ENCODE results near the gene JMJD8. TPM values are rescaled to one million over a fixed set of nuclear protein-coding genes. Genes with fewer than 3 reads are reported as not detected.

The JMJD8 gene
- total and polyA plus RNA-seq, 9 of the 15 experiments (the other 6 are each of a cell fraction or from before 2014, with no cell fraction given): 1.2 to 50.6 (median 29.3) TPM

DNA sequence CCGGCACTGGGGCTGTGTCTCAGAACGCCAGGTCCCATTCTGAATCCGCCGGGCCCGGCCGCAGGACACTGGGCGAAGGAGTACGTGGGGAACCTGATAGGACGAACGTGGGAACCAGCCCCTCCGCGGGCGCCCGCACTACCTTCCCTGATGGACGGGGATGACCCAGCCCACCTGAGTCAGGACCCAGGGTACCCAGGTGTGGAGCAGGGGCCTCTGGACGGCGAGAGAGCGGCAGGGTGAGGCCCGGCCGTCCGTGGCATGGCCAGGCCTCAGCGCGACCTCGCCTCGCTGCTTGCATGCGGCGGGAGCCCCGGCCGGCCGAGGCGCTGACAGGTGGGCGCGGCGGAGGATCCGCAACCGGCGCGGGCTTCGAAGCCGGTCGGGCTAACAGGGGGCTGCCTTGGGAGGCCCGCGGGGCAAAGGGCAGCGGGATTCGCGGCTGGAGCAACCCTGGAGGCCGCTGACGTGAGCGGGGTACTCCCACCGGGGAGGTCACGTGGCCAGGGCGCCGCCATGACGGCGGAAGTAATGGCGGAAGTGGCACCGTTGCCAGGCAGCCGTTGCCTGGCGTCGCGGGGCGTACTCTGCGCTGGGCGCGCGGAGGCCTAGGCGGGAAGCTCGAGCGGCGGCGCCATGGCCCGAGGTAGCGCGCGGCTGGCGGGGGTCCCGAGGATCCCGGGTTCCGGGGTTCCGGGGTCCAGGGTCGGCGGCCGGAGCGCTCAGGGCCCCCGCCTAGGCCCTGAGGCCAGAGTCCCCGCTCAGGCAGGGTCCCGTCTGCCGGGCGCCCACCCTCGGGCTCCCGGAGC is 35.1 kb downstream of the JMJD8 start, which contains the start of gene WDR90:
Gene WDR90, plus strand, starts transcription at position 585 of the 809 bp plus-strand sequence. Its CDS starts 52 bp downstream, at position 637.
- no peaks in the 10 kb centered on the region for H4K20me1 ChIP-seq (replicated peaks; ENCODE audit: control insufficient read depth, insufficient read depth, low read length)
- POLR2A ChIA-PET: interaction anchor here (0.6 to 0.7 kb wide), 2 partner anchors 10 to 81 kb away, joined by 3 to 4 read pairs; no protein-coding TSS in a partner anchor
- FAIRE-seq: no peak

More for the DNA sequence above, 35.1 kb downstream of the JMJD8 start, which contains the start of gene WDR90:
- TF ChIP-seq, protein P1, sequence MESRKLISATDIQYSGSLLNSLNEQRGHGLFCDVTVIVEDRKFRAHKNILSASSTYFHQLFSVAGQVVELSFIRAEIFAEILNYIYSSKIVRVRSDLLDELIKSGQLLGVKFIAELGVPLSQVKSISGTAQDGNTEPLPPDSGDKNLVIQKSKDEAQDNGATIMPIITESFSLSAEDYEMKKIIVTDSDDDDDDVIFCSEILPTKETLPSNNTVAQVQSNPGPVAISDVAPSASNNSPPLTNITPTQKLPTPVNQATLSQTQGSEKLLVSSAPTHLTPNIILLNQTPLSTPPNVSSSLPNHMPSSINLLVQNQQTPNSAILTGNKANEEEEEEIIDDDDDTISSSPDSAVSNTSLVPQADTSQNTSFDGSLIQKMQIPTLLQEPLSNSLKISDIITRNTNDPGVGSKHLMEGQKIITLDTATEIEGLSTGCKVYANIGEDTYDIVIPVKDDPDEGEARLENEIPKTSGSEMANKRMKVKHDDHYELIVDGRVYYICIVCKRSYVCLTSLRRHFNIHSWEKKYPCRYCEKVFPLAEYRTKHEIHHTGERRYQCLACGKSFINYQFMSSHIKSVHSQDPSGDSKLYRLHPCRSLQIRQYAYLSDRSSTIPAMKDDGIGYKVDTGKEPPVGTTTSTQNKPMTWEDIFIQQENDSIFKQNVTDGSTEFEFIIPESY (CRISPR knock-in tag; IDR thresholded peaks at IDR 0.05): peak; percentile 98
- TF ChIP-seq, protein P2, sequence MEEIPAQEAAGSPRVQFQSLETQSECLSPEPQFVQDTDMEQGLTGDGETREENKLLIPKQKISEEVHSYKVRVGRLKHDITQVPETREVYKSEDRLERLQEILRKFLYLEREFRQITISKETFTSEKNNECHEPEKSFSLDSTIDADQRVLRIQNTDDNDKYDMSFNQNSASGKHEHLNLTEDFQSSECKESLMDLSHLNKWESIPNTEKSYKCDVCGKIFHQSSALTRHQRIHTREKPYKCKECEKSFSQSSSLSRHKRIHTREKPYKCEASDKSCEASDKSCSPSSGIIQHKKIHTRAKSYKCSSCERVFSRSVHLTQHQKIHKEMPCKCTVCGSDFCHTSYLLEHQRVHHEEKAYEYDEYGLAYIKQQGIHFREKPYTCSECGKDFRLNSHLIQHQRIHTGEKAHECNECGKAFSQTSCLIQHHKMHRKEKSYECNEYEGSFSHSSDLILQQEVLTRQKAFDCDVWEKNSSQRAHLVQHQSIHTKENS (CRISPR knock-in tag; IDR thresholded peaks at IDR 0.05): no peak
- no peak for TF ChIP-seq CBFA2T2 (conservative IDR thresholded peaks at IDR 0.05)
- TF ChIP-seq MYNN (IDR thresholded peaks at IDR 0.05): no peak
- no peak for TF ChIP-seq MYNN (CRISPR knock-in tag; IDR thresholded peaks at IDR 0.05)
- no peak for TF ChIP-seq ZNF717 (CRISPR knock-in tag; IDR thresholded peaks at IDR 0.05)
- TF ChIP-seq SUPT5H (IDR thresholded peaks at IDR 0.05): 0 out of 2 replicates have a peak, but pooled peaks have one; percentile 41
- peak in 1 of 3 experiments; percentile 77 for TF ChIP-seq YY1 (IDR thresholded peaks at IDR 0.05; ENCODE audit: borderline replicate concordance in 1 of 3, control insufficient read depth in 1 of 3, extremely low read depth in 1 of 3, insufficient read depth in 3 of 3, insufficient read length in 1 of 3, insufficient replicate concordance in 2 of 3, low read depth in 1 of 3, low read length in 2 of 3)
- TF ChIP-seq POLR2G (IDR thresholded peaks at IDR 0.05; ENCODE audit: low read depth, low read length): peak; percentile 64
- no peak for TF ChIP-seq FOXK1 (CRISPR knock-in tag; IDR thresholded peaks at IDR 0.05; ENCODE audit: borderline replicate concordance)
- TF ChIP-seq SP2 (IDR thresholded peaks at IDR 0.05; ENCODE audit: extremely low read depth, low read depth, low read length, poor library complexity, severe bottlenecking): no peak
- peak; percentile 91 for TF ChIP-seq HNRNPL (IDR thresholded peaks at IDR 0.05; ENCODE audit: low read depth, low read length)
- peaks cover 0 to 88% of the 10 kb centered on the region in 2 experiments; a peak in 3 of 5 replicates for H3K4me1 ChIP-seq (replicated peaks in 1 of 2; ENCODE audit: control insufficient read depth in 2 of 2, insufficient read depth in 2 of 2, low read length in 2 of 2)
- no peak within 1 kb of the TSS for H3K4me3 ChIP-seq
- CTCF ChIA-PET (ENCODE audit: low intra/inter-chr PET ratio): no interaction called here
- no peak for ATAC-seq
- H3K79me2 ChIP-seq (ENCODE audit: control insufficient read depth, insufficient read depth, low read length): peaks cover 22% of the 10 kb centered on the region
- no peak within 1 kb of the TSS for H2AFZ ChIP-seq (ENCODE audit: low read depth, low read length)
- intact Hi-C loops (cut with micrococcal nuclease): no loop called here
- in situ Hi-C loops (cut with MboI): no loop called here
- no peak for DNase-seq (ENCODE audit: extremely low read depth in 1 of 4, low spot score in 3 of 4)
- no peaks in the 10 kb centered on the region for H3K9me3 ChIP-seq (replicated peaks; ENCODE audit: control insufficient read depth, insufficient read depth, low read depth, low read length)
- H3K36me3 ChIP-seq (ENCODE audit: control insufficient read depth, insufficient read depth, low read length): peaks cover 42% of the 10 kb centered on the region; the same call in 2 of the 3 replicates
- no peaks in the 10 kb centered on the region for H3K27me3 ChIP-seq (ENCODE audit: control insufficient read depth in 2 of 2, insufficient read depth in 2 of 2, low read length in 2 of 2)
- H3K4me2 ChIP-seq (ENCODE audit: insufficient read depth, low read length): no peak within 1 kb of the TSS
- H3K9me1 ChIP-seq (ENCODE audit: control insufficient read depth, insufficient read depth, low read length): no peaks in the 10 kb centered on the region
- BruUV-seq (replicated peaks): no TSS peak
- no peak within 1 kb of the TSS for H3K27ac ChIP-seq (ENCODE audit: extremely low read depth, low read depth, low read length)
- WGBS (ENCODE audit: insufficient coverage, low coverage, missing lambda C conversion rate): 97% methylated on average over 39 of the region's 91 CpGs
- no peak within 1 kb of the TSS for H3K9ac ChIP-seq (ENCODE audit: insufficient read depth in 1 of 2, low read depth in 2 of 2, low read length in 2 of 2)

Data from K562 (cell line).